Mesodermal cell (in vitro differentiated cells): ENCODE results near the gene ADGRD2.

Source experiments
- H3K27ac ChIP-seq: 2 replicates; pipeline ENCODE4 v1.7.0; 2013; ENCODE audit warnings: mild to moderate bottlenecking, low read depth, low read length, moderate library complexity; ENCODE audit not compliant: severe bottlenecking
- H3K36me3 ChIP-seq: 2 replicates; pipeline ENCODE4 v1.7.1; 2013; ENCODE audit warnings: mild to moderate bottlenecking, low read length, moderate library complexity; ENCODE audit not compliant: control insufficient read depth, insufficient read depth
- H3K4me1 ChIP-seq: one replicate; pipeline ENCODE4 v1.7.1; 2013; ENCODE audit warnings: mild to moderate bottlenecking, low read length; ENCODE audit not compliant: insufficient read depth, control insufficient read depth, poor library complexity, severe bottlenecking
- H3K4me3 ChIP-seq: 2 replicates; pipeline ENCODE4 v1.7.0; 2013; ENCODE audit warnings: low read length, control low read depth, mild to moderate bottlenecking; ENCODE audit not compliant: insufficient read depth, poor library complexity, severe bottlenecking; ENCODE audit errors: extremely low read depth
- H3K9me3 ChIP-seq: 2 replicates; pipeline ENCODE4 v1.7.1; 2013; ENCODE audit warnings: mild to moderate bottlenecking, low read length, moderate library complexity; ENCODE audit not compliant: control insufficient read depth
- WGBS, 2 experiments: methylation state at CpG; one replicate each; pipeline ENCODE4 v1.1.5; 2013; ENCODE audit warnings: missing lambda C conversion rate in 2 of 2; ENCODE audit not compliant: insufficient coverage in 2 of 2; 5-methylcytosine and 5-hydroxymethylcytosine counted together

ADGRD2 gene

GRCh38 chr9:124498040-124498439 is 47.8 kb downstream of the ADGRD2 start:
- no peaks in the 10 kb centered on the region for H3K36me3 ChIP-seq
- no peaks in the 10 kb centered on the region for H3K4me1 ChIP-seq
- 75 to 79% methylated on average over 4 of the region's 6 CpGs for WGBS, 2 experiments
- H3K4me3 ChIP-seq, result no peak overlapping the region
- no peaks in the 10 kb centered on the region for H3K9me3 ChIP-seq
- H3K27ac ChIP-seq, result no peak overlapping the region

GRCh38 chr9:124498499-124499146 is 48.4 kb downstream of the ADGRD2 start:
- Histone ChIP-seq H3K4me3 (no peak overlapping the region), H3K9me3 (no peaks in the 10 kb centered on the region), H3K36me3 (no peaks in the 10 kb centered on the region), H3K27ac (no peak overlapping the region), H3K4me1 (no peaks in the 10 kb centered on the region)
- WGBS, 2 experiments, result 78 to 91% methylated on average over 12 to 14 of the region's 15 CpGs

- 75 to 83% methylated on average over 1 of the region's 3 CpGs for WGBS, 2 experiments
These were observed 49.0 kb downstream of the ADGRD2 start for GRCh38 chr9:124499216-124499615.

GRCh38 chr9:124500028-124500795 is 50.0 kb downstream of the ADGRD2 start:
- no peak overlapping the region for H3K27ac ChIP-seq
- 93 to 96% methylated on average over 36 to 38 of the region's 40 CpGs for WGBS, 2 experiments
- no peak overlapping the region for H3K4me3 ChIP-seq
- no peaks in the 10 kb centered on the region for H3K36me3 ChIP-seq
- H3K9me3 ChIP-seq, result no peaks in the 10 kb centered on the region
- H3K4me1 ChIP-seq, result no peaks in the 10 kb centered on the region

More at GRCh38 chr9:124499216-124499615, 49.0 kb downstream of the ADGRD2 start:
- no peaks in the 10 kb centered on the region for H3K4me1 ChIP-seq
- H3K4me3 ChIP-seq, result no peak overlapping the region
- H3K36me3 ChIP-seq, result no peaks in the 10 kb centered on the region
- H3K27ac ChIP-seq, result no peak overlapping the region
- H3K9me3 ChIP-seq, result no peaks in the 10 kb centered on the region

- WGBS, 2 experiments, result 76 to 81% methylated on average over 10 of the region's 12 CpGs
- H3K4me1 ChIP-seq, result no peaks in the 10 kb centered on the region
- H3K4me3 ChIP-seq, result no peak overlapping the region
These were observed 50.8 kb downstream of the ADGRD2 start for GRCh38 chr9:124500796-124501611.

GRCh38 chr9:124501771-124502320 is 51.6 kb downstream of the ADGRD2 start:
- H3K4me1 ChIP-seq, result no peaks in the 10 kb centered on the region
- H3K4me3 ChIP-seq, result no peak overlapping the region
- H3K36me3 ChIP-seq, result no peaks in the 10 kb centered on the region
- no peaks in the 10 kb centered on the region for H3K9me3 ChIP-seq
- H3K27ac ChIP-seq, result no peak overlapping the region
- WGBS, 2 experiments, result 84 to 86% methylated on average over 8 to 10 of the region's 11 CpGs

More at GRCh38 chr9:124500796-124501611, 50.8 kb downstream of the ADGRD2 start:
- no peaks in the 10 kb centered on the region for H3K36me3 ChIP-seq
- no peaks in the 10 kb centered on the region for H3K9me3 ChIP-seq
- no peak overlapping the region for H3K27ac ChIP-seq

GRCh38 chr9:124502711-124503702 is 52.8 kb downstream of the ADGRD2 start:
- no peak overlapping the region for H3K4me3 ChIP-seq
- no peaks in the 10 kb centered on the region for H3K4me1 ChIP-seq
- no peaks in the 10 kb centered on the region for H3K36me3 ChIP-seq
- no peak overlapping the region for H3K27ac ChIP-seq
- no peaks in the 10 kb centered on the region for H3K9me3 ChIP-seq
- 14 to 17% methylated on average over 48 to 87 of the region's 96 CpGs for WGBS, 2 experiments

GRCh38 chr9:124503713-124504529 is 53.7 kb downstream of the ADGRD2 start:
- Histone ChIP-seq H3K36me3 (no peaks in the 10 kb centered on the region), H3K4me3 (no peak overlapping the region), H3K9me3 (no peaks in the 10 kb centered on the region), H3K4me1 (no peaks in the 10 kb centered on the region), H3K27ac (no peak overlapping the region)
- 5% methylated on average over 65 to 76 of the region's 76 CpGs for WGBS, 2 experiments

- H3K36me3 ChIP-seq, result no peaks in the 10 kb centered on the region
- WGBS, 2 experiments, result 1 to 2% methylated on average over 32 to 41 of the region's 81 CpGs
- no peak overlapping the region for H3K27ac ChIP-seq
- no peaks in the 10 kb centered on the region for H3K4me1 ChIP-seq
- no peaks in the 10 kb centered on the region for H3K9me3 ChIP-seq
- peak overlapping the region; percentile 8 for H3K4me3 ChIP-seq
These were observed 54.3 kb downstream of the ADGRD2 start for GRCh38 chr9:124504530-124505005.
